Progenitor cell of endocrine pancreas (in vitro differentiated cells): ENCODE results near the gene BTBD9. TPM values are rescaled to one million over a fixed set of nuclear protein-coding genes. Genes with fewer than 3 reads are reported as not detected.
A peak's percentile ranks its signal among the peaks of the same experiment; 100 is the strongest.

Experiments
- DNase-seq: peaks from one replicate; pipeline ENCODE4 v3.0.0; 2021; ENCODE audit warnings: low spot score; ENCODE audit not compliant: unreplicated experiment
- H3K27ac Mint-ChIP-seq: 2 replicates; pipeline ENCODE4 v1.8.0; 2021; ENCODE audit warnings: mild to moderate bottlenecking, moderate library complexity, mixed read lengths
- H3K27me3 Mint-ChIP-seq: 2 replicates; pipeline ENCODE4 v1.8.0; 2021; ENCODE audit warnings: mixed read lengths
- H3K36me3 Mint-ChIP-seq: 2 replicates; pipeline ENCODE4 v1.8.0; 2022; ENCODE audit warnings: mixed read lengths; ENCODE audit not compliant: insufficient read depth
- H3K4me1 Mint-ChIP-seq: 2 replicates; pipeline ENCODE4 v1.8.0; 2021; ENCODE audit warnings: low read depth, mixed read lengths
- H3K4me3 Mint-ChIP-seq: 2 replicates; pipeline ENCODE4 v1.8.0; 2021; ENCODE audit warnings: low read depth, mild to moderate bottlenecking, moderate library complexity, mixed read lengths
- H3K9me3 Mint-ChIP-seq: 2 replicates; pipeline ENCODE4 v1.8.0; 2021; ENCODE audit warnings: low read depth, mixed read lengths
- CTCF ChIP-seq: fragments of 200-600 bp; sonication (generic); IDR thresholded peaks from one replicate; pipeline ENCODE4 v1.5.0; 2021; ENCODE audit warnings: antibody characterized with exemption, mild to moderate bottlenecking; ENCODE audit not compliant: unreplicated experiment
- total RNA-seq: library from RNA; stranded (reverse); gene quantifications from 2 replicates; pipeline ENCODE4 v1.2.1, GENCODE V29; 2021

Gene BTBD9
- total RNA-seq, 1 donor from 2014 or later, result 25.9 TPM

- H3K27ac Mint-ChIP-seq, result no peak overlapping the region
- DNase-seq, result no peak
- no peaks in the 10 kb centered on the region for H3K27me3 Mint-ChIP-seq
- no peak overlapping the region for H3K4me3 Mint-ChIP-seq
- H3K9me3 Mint-ChIP-seq, result peaks cover 23% of the 10 kb centered on the region
- peaks cover 23% of the 10 kb centered on the region for H3K36me3 Mint-ChIP-seq
- no peak for TF ChIP-seq CTCF
- no peaks in the 10 kb centered on the region for H3K4me1 Mint-ChIP-seq
Measured at GRCh38 chr6:38531134-38531533, 108.6 kb downstream of the BTBD9 start.

- peaks cover 31% of the 10 kb centered on the region for H3K36me3 Mint-ChIP-seq
- DNase-seq, result no peak
- H3K4me1 Mint-ChIP-seq, result peaks cover 4% of the 10 kb centered on the region
- TF ChIP-seq CTCF, result no peak
- H3K4me3 Mint-ChIP-seq, result no peak overlapping the region
- H3K9me3 Mint-ChIP-seq, result peaks cover 28% of the 10 kb centered on the region
- no peak overlapping the region for H3K27ac Mint-ChIP-seq
- H3K27me3 Mint-ChIP-seq, result no peaks in the 10 kb centered on the region
Measured at GRCh38 chr6:38528196-38528965, 111.3 kb downstream of the BTBD9 start.

GRCh38 chr6:38527371-38527770, 112.4 kb downstream of the BTBD9 start:
- peaks cover 31% of the 10 kb centered on the region for H3K36me3 Mint-ChIP-seq
- TF ChIP-seq CTCF, result no peak
- no peak for DNase-seq
- peaks cover 28% of the 10 kb centered on the region for H3K9me3 Mint-ChIP-seq
- H3K27me3 Mint-ChIP-seq, result no peaks in the 10 kb centered on the region
- no peak overlapping the region for H3K4me3 Mint-ChIP-seq
- H3K4me1 Mint-ChIP-seq, result peaks cover 4% of the 10 kb centered on the region
- peak overlapping the region; percentile 49 for H3K27ac Mint-ChIP-seq

GRCh38 chr6:38525888-38526287, 113.8 kb downstream of the BTBD9 start:
- Mint-ChIP-seq H3K4me1 (peaks cover 4% of the 10 kb centered on the region), H3K27ac (no peak overlapping the region), H3K9me3 (peaks cover 23% of the 10 kb centered on the region), H3K27me3 (no peaks in the 10 kb centered on the region), H3K36me3 (peaks cover 27% of the 10 kb centered on the region), H3K4me3 (no peak overlapping the region)
- no peak for DNase-seq
- TF ChIP-seq CTCF, result no peak

GRCh38 chr6:38524436-38525145, 115.1 kb downstream of the BTBD9 start:
- Mint-ChIP-seq H3K4me1 (peaks cover 4% of the 10 kb centered on the region), H3K9me3 (peaks cover 16% of the 10 kb centered on the region), H3K4me3 (no peak overlapping the region), H3K27ac (no peak overlapping the region), H3K36me3 (peaks cover 23% of the 10 kb centered on the region), H3K27me3 (no peaks in the 10 kb centered on the region)
- DNase-seq, result no peak
- TF ChIP-seq CTCF, result no peak
